CD14-positive monocyte (primary cell): ENCODE results near the gene LUZP2. TPM values are rescaled to one million over a fixed set of nuclear protein-coding genes. Genes with fewer than 3 reads are reported as not detected.

Experiments
- DNase-seq, 3 donors: peaks; one replicate each; pipeline ENCODE4 v3.0.0-alpha.2; 2011 to 2022
- H2AFZ ChIP-seq: 2 replicates; pipeline ENCODE4 v1.6.0; 2012; ENCODE audit warnings: mild to moderate bottlenecking, low read depth, low read length, inconsistent platforms; ENCODE audit not compliant: insufficient read depth, poor library complexity, severe bottlenecking
- H3K27ac ChIP-seq, 2 donors: 1 replicate in 1 of 2; 2 replicates in 1 of 2; pipeline ENCODE4 v1.5.1; 2012 to 2013; ENCODE audit warnings: low read length in 2 of 2, control low read depth in 1 of 2, inconsistent platforms in 1 of 2, low read depth in 1 of 2, mild to moderate bottlenecking in 1 of 2
- H3K27me3 ChIP-seq, 2 donors: one replicate each; pipeline versions ENCODE4 v1.6.0 to v1.6.1; 2011 to 2013; ENCODE audit warnings: low read length in 2 of 2; ENCODE audit not compliant: control insufficient read depth in 2 of 2, insufficient read depth in 2 of 2
- H3K36me3 ChIP-seq, 2 donors: replicated peaks in 1 of 2; 1 replicate in 1 of 2; 2 replicates in 1 of 2; pipeline versions ENCODE4 v1.5.1 to v1.6.1; 2012 to 2013; ENCODE audit warnings: low read length in 2 of 2, control low read depth in 1 of 2, inconsistent platforms in 1 of 2, mild to moderate bottlenecking in 1 of 2; ENCODE audit not compliant: insufficient read depth in 2 of 2, control insufficient read depth in 1 of 2
- H3K4me1 ChIP-seq, 2 donors: 1 replicate in 1 of 2; 2 replicates in 1 of 2; pipeline versions ENCODE4 v1.5.1 to v1.6.1; 2012 to 2013; ENCODE audit warnings: low read length in 2 of 2, control low read depth in 1 of 2, inconsistent platforms in 1 of 2, mild to moderate bottlenecking in 1 of 2, moderate library complexity in 1 of 2; ENCODE audit not compliant: insufficient read depth in 2 of 2, control insufficient read depth in 1 of 2
- H3K4me2 ChIP-seq: replicated peaks from 2 replicates; pipeline ENCODE3; 2012; ENCODE audit warnings: low read length, moderate library complexity, mild to moderate bottlenecking; ENCODE audit not compliant: poor library complexity, severe bottlenecking; ENCODE audit errors: extremely low read depth
- H3K4me3 ChIP-seq, 3 experiments: fragments of 200-600 bp in 1 of 3; sonication (generic) in 1 of 3; replicated peaks in 1 of 3; 1 replicate in 2 of 3; 2 replicates in 1 of 3; pipeline ENCODE4 v1.5.1; 2011 to 2013; ENCODE audit warnings: low read length in 3 of 3, mild to moderate bottlenecking in 3 of 3, control low read depth in 2 of 3, low read depth in 2 of 3, inconsistent platforms in 1 of 3, moderate library complexity in 1 of 3
- H3K79me2 ChIP-seq: 2 replicates; pipeline ENCODE4 v1.6.0; 2012; ENCODE audit warnings: mild to moderate bottlenecking, control low read depth, inconsistent platforms, low read length, moderate library complexity; ENCODE audit not compliant: insufficient read depth
- H3K9ac ChIP-seq: 2 replicates; pipeline ENCODE4 v1.6.0; 2017; ENCODE audit warnings: low read length, mild to moderate bottlenecking; ENCODE audit not compliant: insufficient read depth, poor library complexity, severe bottlenecking
- H3K9me3 ChIP-seq, 2 donors: replicated peaks in 1 of 2; 1 replicate in 1 of 2; 2 replicates in 1 of 2; pipeline versions ENCODE4 v1.5.1 to v1.6.1; 2012 to 2013; ENCODE audit warnings: low read length in 2 of 2, control low read depth in 1 of 2; ENCODE audit not compliant: control insufficient read depth in 1 of 2, insufficient read depth in 1 of 2
- H4K20me1 ChIP-seq: 2 replicates; pipeline ENCODE4 v1.6.0; 2012; ENCODE audit warnings: mild to moderate bottlenecking, low read length, control low read depth, moderate library complexity; ENCODE audit not compliant: insufficient read depth
- H3K27ac Mint-ChIP-seq, 7 donors: one replicate each; pipeline ENCODE4 v1.8.0; 2020; ENCODE audit warnings: mild to moderate bottlenecking in 7 of 7, mixed read lengths in 7 of 7, moderate library complexity in 6 of 7, inconsistent platforms in 2 of 7
- H3K27me3 Mint-ChIP-seq, 3 donors: one replicate each; pipeline ENCODE4 v1.8.0; 2021 to 2022; ENCODE audit warnings: low read depth in 3 of 3, mild to moderate bottlenecking in 3 of 3, mixed read lengths in 3 of 3, moderate library complexity in 3 of 3, inconsistent platforms in 1 of 3
- H3K36me3 Mint-ChIP-seq, 2 donors: one replicate each; pipeline ENCODE4 v1.8.0; 2020; ENCODE audit warnings: mixed read lengths in 2 of 2, inconsistent platforms in 1 of 2, mild to moderate bottlenecking in 1 of 2
- H3K4me1 Mint-ChIP-seq: one replicate; pipeline ENCODE4 v1.8.0; 2020; ENCODE audit warnings: mild to moderate bottlenecking, mixed read lengths
- H3K4me3 Mint-ChIP-seq, 2 donors: one replicate each; pipeline ENCODE4 v1.8.0; 2020; ENCODE audit warnings: mild to moderate bottlenecking in 2 of 2, mixed read lengths in 2 of 2, moderate library complexity in 1 of 2
- H3K9me3 Mint-ChIP-seq, 7 donors: one replicate each; pipeline ENCODE4 v1.8.0; 2020 to 2022; ENCODE audit warnings: mixed read lengths in 7 of 7, mild to moderate bottlenecking in 6 of 7, moderate library complexity in 6 of 7, inconsistent platforms in 2 of 7
- WGBS: methylation state at CpG from one replicate; pipeline ENCODE4 v1.1.5; 2013; ENCODE audit warnings: missing lambda C conversion rate; ENCODE audit not compliant: insufficient coverage; 5-methylcytosine and 5-hydroxymethylcytosine counted together
- intact Hi-C, 2 donors: fragments of 100-400 bp; cut with micrococcal nuclease; formaldehyde crosslinking; loops; one replicate each; pipeline versions ENCODE4 v1.15.0 to v1.15.1; 2023
- polyA plus RNA-seq, 3 donors: library from polyadenylated mRNA; depleted of rRNA in 1 of 3; unstranded in 2 of 3; stranded (reverse) in 1 of 3; fragments of 300-500 nt in 2 of 3; fragments of >200 nt in 1 of 3; fragmentation: Illumina TruSeq in 2 of 3; gene quantifications; 1 replicate in 2 of 3; 2 replicates in 1 of 3; pipeline ENCODE4 v1.2.3, GENCODE V29; 2012 to 2021
- TF ChIP-seq, protein P1 (sequence below): fragments of 200-600 bp; IDR thresholded peaks from one replicate; pipeline ENCODE4 v1.8.0; 2022; ENCODE audit warnings: antibody characterized with exemption, mild to moderate bottlenecking

The LUZP2 gene
- polyA plus RNA-seq, 3 donors = not detected

DNA sequence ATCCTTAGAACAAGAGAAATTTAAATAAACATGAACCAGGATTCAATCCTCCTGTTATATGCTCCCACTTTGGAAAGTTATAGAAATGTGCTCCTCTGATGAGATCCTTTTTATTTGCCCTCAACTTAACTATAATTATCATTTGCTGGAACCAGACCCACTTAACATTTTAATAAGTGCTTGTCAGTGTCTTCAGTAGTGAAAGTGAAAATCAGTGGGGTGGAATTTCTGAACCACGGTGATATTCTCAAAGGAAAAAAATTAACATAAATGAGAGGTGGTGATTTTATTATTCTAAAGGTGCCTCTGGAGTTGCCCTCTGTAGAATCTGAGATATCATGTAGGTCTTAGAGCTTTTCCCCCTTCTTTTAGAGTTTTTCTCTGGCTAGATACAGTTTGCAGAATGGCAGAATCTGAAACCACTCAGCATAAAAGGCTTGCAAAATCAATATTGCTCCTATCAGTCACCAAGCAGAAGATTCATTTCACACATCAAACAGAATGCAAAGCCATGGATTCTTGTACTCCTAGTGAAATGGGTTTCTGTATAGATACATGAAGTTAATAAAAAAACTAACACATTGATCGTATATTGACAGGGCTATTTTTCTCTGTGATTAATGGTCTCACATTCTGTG is 213.2 kb downstream of the LUZP2 start:
- no peak for DNase-seq
- WGBS = no CpG with 5 or more reads among the region's 2 CpGs
- Histone ChIP-seq H3K4me3 (no peak overlapping the region), H3K36me3 (no peaks in the 10 kb centered on the region), H3K27ac (no peak overlapping the region), H3K4me1 (no peaks in the 10 kb centered on the region), H2AFZ (no peak overlapping the region), H3K9me3 (no peaks in the 10 kb centered on the region), H3K27me3 (no peaks in the 10 kb centered on the region), H4K20me1 (no peaks in the 10 kb centered on the region), H3K79me2 (no peaks in the 10 kb centered on the region), H3K9ac (no peak overlapping the region), H3K4me2 (no peak overlapping the region)
- TF ChIP-seq, protein P1, sequence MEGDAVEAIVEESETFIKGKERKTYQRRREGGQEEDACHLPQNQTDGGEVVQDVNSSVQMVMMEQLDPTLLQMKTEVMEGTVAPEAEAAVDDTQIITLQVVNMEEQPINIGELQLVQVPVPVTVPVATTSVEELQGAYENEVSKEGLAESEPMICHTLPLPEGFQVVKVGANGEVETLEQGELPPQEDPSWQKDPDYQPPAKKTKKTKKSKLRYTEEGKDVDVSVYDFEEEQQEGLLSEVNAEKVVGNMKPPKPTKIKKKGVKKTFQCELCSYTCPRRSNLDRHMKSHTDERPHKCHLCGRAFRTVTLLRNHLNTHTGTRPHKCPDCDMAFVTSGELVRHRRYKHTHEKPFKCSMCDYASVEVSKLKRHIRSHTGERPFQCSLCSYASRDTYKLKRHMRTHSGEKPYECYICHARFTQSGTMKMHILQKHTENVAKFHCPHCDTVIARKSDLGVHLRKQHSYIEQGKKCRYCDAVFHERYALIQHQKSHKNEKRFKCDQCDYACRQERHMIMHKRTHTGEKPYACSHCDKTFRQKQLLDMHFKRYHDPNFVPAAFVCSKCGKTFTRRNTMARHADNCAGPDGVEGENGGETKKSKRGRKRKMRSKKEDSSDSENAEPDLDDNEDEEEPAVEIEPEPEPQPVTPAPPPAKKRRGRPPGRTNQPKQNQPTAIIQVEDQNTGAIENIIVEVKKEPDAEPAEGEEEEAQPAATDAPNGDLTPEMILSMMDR = no peak
- Mint-ChIP-seq H3K27me3 (no peaks in the 10 kb centered on the region), H3K4me3 (no peak overlapping the region), H3K36me3 (no peaks in the 10 kb centered on the region), H3K4me1 (no peaks in the 10 kb centered on the region), H3K9me3 (peaks cover 0 to 3% (median 0%) of the 10 kb centered on the region in 7 donors), H3K27ac (no peak overlapping the region)
- intact Hi-C loops = no loop called here

DNA sequence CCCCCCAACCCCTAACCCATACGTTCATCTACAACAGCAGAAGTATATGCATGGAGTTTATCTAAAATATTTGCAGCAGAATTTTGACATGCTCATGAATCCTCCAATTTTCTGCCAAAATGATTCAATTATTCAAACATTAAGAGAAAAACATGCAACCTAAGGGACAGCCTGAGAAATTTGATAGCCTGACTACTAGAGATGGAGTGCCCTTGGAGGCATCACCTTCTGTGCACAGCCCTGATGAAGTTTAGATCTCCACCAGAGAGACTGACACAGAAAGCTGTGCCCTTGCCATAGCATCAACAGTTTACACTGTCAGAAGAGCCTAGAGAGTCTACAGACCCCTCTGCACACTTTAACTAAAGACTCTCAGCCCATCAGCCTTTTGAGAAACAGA is 217.7 kb downstream of the LUZP2 start:
- no peaks in the 10 kb centered on the region for H3K36me3 ChIP-seq
- intact Hi-C loops = no loop called here
- H3K4me1 Mint-ChIP-seq = no peaks in the 10 kb centered on the region
- H3K79me2 ChIP-seq = no peaks in the 10 kb centered on the region
- DNase-seq = no peak
- no peaks in the 10 kb centered on the region for H3K27me3 Mint-ChIP-seq
- H4K20me1 ChIP-seq = no peaks in the 10 kb centered on the region
- no peak overlapping the region for H3K4me2 ChIP-seq
- WGBS = no CpG with 5 or more reads among the region's 1 CpG
- H3K9ac ChIP-seq = no peak overlapping the region
- H3K4me1 ChIP-seq = no peaks in the 10 kb centered on the region
- no peak overlapping the region for H3K27ac ChIP-seq
- TF ChIP-seq, protein P1 = no peak
- H3K9me3 ChIP-seq = no peaks in the 10 kb centered on the region
- no peaks in the 10 kb centered on the region for H3K27me3 ChIP-seq
- no peak overlapping the region for H3K4me3 Mint-ChIP-seq
- no peak overlapping the region for H3K4me3 ChIP-seq
- H3K36me3 Mint-ChIP-seq = no peaks in the 10 kb centered on the region
- H3K9me3 Mint-ChIP-seq = peaks cover 0 to 6% (median 0%) of the 10 kb centered on the region in 7 donors
- no peak overlapping the region for H2AFZ ChIP-seq
- no peak overlapping the region for H3K27ac Mint-ChIP-seq
